ENCODE data around the gene RIN3. TPM values are rescaled to one million over a fixed set of nuclear protein-coding genes. Genes with fewer than 3 reads are reported as not detected.

The RIN3 gene
- total RNA-seq, 1 experiment from 2014 or later: 4.8 TPM

DNA sequence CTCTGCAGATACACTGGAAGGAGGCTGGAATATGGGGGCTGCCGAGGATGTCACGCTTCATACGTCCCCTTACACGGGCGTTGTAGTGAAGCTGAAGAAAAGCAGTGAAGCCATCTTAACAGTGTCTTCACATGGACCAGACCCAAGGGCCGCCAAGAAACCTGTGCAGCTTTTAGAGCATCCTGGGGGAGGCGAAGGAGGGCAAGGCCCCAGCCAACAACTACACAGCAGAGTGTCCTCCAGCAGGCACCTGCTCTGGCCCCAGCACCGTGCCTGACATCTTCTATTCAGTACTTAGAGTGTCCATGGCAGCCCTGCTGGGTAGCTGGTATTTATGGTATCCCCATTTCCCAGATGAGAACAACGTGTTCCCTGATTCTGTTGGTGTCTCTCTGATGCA, 48.9 kb upstream of the RIN3 start:
- H3K9ac ChIP-seq (ENCODE audit: low read length): no peak overlapping the region
- H3K27me3 ChIP-seq (ENCODE audit: low read length): no peaks in the 10 kb centered on the region
- H3K4me3 ChIP-seq (ENCODE audit: low read length): no peak overlapping the region
- DNase-seq (no peak), ATAC-seq (no peak)
- H3K4me2 ChIP-seq (ENCODE audit: low read length): no peak overlapping the region
- BruUV-seq (replicated peaks): no TSS peak
- TF ChIP-seq, protein P1, sequence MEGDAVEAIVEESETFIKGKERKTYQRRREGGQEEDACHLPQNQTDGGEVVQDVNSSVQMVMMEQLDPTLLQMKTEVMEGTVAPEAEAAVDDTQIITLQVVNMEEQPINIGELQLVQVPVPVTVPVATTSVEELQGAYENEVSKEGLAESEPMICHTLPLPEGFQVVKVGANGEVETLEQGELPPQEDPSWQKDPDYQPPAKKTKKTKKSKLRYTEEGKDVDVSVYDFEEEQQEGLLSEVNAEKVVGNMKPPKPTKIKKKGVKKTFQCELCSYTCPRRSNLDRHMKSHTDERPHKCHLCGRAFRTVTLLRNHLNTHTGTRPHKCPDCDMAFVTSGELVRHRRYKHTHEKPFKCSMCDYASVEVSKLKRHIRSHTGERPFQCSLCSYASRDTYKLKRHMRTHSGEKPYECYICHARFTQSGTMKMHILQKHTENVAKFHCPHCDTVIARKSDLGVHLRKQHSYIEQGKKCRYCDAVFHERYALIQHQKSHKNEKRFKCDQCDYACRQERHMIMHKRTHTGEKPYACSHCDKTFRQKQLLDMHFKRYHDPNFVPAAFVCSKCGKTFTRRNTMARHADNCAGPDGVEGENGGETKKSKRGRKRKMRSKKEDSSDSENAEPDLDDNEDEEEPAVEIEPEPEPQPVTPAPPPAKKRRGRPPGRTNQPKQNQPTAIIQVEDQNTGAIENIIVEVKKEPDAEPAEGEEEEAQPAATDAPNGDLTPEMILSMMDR (conservative IDR thresholded peaks at IDR 0.05; ENCODE audit: low read depth, low read length): no peak
- TF ChIP-seq EZH2 (IDR thresholded peaks at IDR 0.05; ENCODE audit: low read length, unreplicated experiment) (no peak), EZH2phosphoT487 (IDR thresholded peaks at IDR 0.05; ENCODE audit: borderline replicate concordance, low read length) (no peak)
- H3K9me3 ChIP-seq (ENCODE audit: low read length): no peaks in the 10 kb centered on the region
- H3K36me3 ChIP-seq (ENCODE audit: low read depth, low read length): no peaks in the 10 kb centered on the region
- no peak overlapping the region for H3K27ac ChIP-seq (ENCODE audit: low read length)
- no peaks in the 10 kb centered on the region for H3K9me2 ChIP-seq (replicated peaks; ENCODE audit: low read length)
- no peak overlapping the region for H2AFZ ChIP-seq (ENCODE audit: low read length)
- H3F3A ChIP-seq (ENCODE audit: low read length, unreplicated experiment): no peaks in the 10 kb centered on the region
- no peaks in the 10 kb centered on the region for H4K20me1 ChIP-seq (ENCODE audit: low read length)
- no peaks in the 10 kb centered on the region for H3K79me2 ChIP-seq (ENCODE audit: low read length)
- intact Hi-C loops (cut with micrococcal nuclease): no loop called here
- CTCF ChIA-PET: no interaction called here
- POLR2A ChIA-PET (ENCODE audit: unreplicated experiment): no interaction called here
- peaks cover 1% of the 10 kb centered on the region; the same call in 1 of the 2 replicates for H3K4me1 ChIP-seq (ENCODE audit: insufficient read depth, low read length)

- BruUV-seq (replicated peaks): no TSS peak
- Histone ChIP-seq H3K9me2 (replicated peaks; ENCODE audit: low read length) (no peaks in the 10 kb centered on the region), H3K4me1 (ENCODE audit: insufficient read depth, low read length) (peaks cover 9% of the 10 kb centered on the region), H3K9me3 (ENCODE audit: low read length) (no peaks in the 10 kb centered on the region), H3K79me2 (ENCODE audit: low read length) (no peaks in the 10 kb centered on the region), H3K4me3 (ENCODE audit: low read length) (no peak overlapping the region), H3K27ac (ENCODE audit: low read length) (no peak overlapping the region), H3K27me3 (ENCODE audit: low read length) (no peaks in the 10 kb centered on the region), H3K4me2 (ENCODE audit: low read length) (no peak overlapping the region), H2AFZ (ENCODE audit: low read length) (no peak overlapping the region), H4K20me1 (ENCODE audit: low read length) (no peaks in the 10 kb centered on the region), H3F3A (ENCODE audit: low read length, unreplicated experiment) (no peaks in the 10 kb centered on the region), H3K9ac (ENCODE audit: low read length) (no peak overlapping the region), H3K36me3 (ENCODE audit: low read depth, low read length) (no peaks in the 10 kb centered on the region)
- no peak for TF ChIP-seq EZH2phosphoT487 (IDR thresholded peaks at IDR 0.05; ENCODE audit: borderline replicate concordance, low read length)
- no peak for TF ChIP-seq EZH2 (IDR thresholded peaks at IDR 0.05; ENCODE audit: low read length, unreplicated experiment)
- TF ChIP-seq, protein P1 (conservative IDR thresholded peaks at IDR 0.05; ENCODE audit: low read depth, low read length): no peak
- CTCF ChIA-PET: no interaction called here
- ATAC-seq (no peak), DNase-seq (no peak)
- intact Hi-C loops (cut with micrococcal nuclease): no loop called here
- POLR2A ChIA-PET (ENCODE audit: unreplicated experiment): no interaction called here
Measured at GRCh38 chr14:92465353-92466055, 48.1 kb upstream of the RIN3 start.

- Histone ChIP-seq H3K9ac (ENCODE audit: low read length) (no peak overlapping the region), H3K27ac (ENCODE audit: low read length) (no peak overlapping the region), H3K4me3 (ENCODE audit: low read length) (no peak overlapping the region), H3K36me3 (ENCODE audit: low read depth, low read length) (no peaks in the 10 kb centered on the region), H3K4me2 (ENCODE audit: low read length) (no peak overlapping the region), H3K9me3 (ENCODE audit: low read length) (no peaks in the 10 kb centered on the region), H2AFZ (ENCODE audit: low read length) (no peak overlapping the region), H3K9me2 (replicated peaks; ENCODE audit: low read length) (no peaks in the 10 kb centered on the region), H4K20me1 (ENCODE audit: low read length) (no peaks in the 10 kb centered on the region), H3K4me1 (ENCODE audit: insufficient read depth, low read length) (peaks cover 15% of the 10 kb centered on the region), H3K79me2 (ENCODE audit: low read length) (no peaks in the 10 kb centered on the region), H3K27me3 (ENCODE audit: low read length) (no peaks in the 10 kb centered on the region), H3F3A (ENCODE audit: low read length, unreplicated experiment) (no peaks in the 10 kb centered on the region)
- ChIA-PET POLR2A (ENCODE audit: unreplicated experiment) (no interaction called here), CTCF (no interaction called here)
- no TSS peak for BruUV-seq (replicated peaks)
- intact Hi-C loops (cut with micrococcal nuclease): no loop called here
- TF ChIP-seq, protein P1 (conservative IDR thresholded peaks at IDR 0.05; ENCODE audit: low read depth, low read length): no peak
- no peak for TF ChIP-seq EZH2phosphoT487 (IDR thresholded peaks at IDR 0.05; ENCODE audit: borderline replicate concordance, low read length)
- no peak for TF ChIP-seq EZH2 (IDR thresholded peaks at IDR 0.05; ENCODE audit: low read length, unreplicated experiment)
- ATAC-seq (no peak), DNase-seq (no peak)
Measured at GRCh38 chr14:92466059-92466458, 47.5 kb upstream of the RIN3 start.

All from PC-3 (cell line).